Measurements from ENCODE around the gene ENOPH1.

Gene ENOPH1

DNA sequence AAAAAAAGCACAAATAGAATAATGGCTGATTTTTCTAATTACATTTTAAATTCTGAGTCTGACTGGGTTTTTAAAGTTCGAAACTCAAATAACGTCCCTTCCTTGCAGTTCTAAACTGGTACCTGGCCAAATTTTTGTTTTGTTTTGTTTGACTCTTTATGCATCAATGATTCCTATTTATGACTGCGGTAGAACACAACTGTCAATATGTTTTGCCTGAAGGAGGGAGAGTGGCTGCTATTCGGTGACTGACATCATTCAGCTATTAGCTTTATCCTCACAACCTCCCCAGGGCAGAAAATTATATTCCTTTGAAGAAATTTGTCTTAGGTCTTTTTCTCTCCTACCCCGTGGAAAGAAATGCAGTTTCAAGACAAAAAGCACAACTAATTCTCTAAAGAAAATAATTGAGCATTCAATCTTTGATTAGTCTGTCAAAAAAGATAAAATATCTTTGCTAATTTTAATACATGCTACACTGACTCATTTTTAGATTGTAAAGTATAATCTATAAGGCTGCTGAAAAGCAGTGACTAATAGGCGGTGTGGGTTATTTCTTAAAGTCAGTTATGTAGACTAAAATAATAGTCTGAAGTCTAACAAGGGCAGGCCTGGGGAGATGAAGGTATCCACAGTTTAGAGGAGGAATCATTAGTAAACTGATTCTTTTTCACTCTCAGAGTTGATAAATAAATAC, 69.5 kb downstream of the ENOPH1 start:
- DNase-seq (ENCODE audit: extremely low read depth, low read depth): no peak
- TF ChIP-seq CTCF (IDR thresholded peaks at IDR 0.05; ENCODE audit: low read depth, low read length): no peak

DNA sequence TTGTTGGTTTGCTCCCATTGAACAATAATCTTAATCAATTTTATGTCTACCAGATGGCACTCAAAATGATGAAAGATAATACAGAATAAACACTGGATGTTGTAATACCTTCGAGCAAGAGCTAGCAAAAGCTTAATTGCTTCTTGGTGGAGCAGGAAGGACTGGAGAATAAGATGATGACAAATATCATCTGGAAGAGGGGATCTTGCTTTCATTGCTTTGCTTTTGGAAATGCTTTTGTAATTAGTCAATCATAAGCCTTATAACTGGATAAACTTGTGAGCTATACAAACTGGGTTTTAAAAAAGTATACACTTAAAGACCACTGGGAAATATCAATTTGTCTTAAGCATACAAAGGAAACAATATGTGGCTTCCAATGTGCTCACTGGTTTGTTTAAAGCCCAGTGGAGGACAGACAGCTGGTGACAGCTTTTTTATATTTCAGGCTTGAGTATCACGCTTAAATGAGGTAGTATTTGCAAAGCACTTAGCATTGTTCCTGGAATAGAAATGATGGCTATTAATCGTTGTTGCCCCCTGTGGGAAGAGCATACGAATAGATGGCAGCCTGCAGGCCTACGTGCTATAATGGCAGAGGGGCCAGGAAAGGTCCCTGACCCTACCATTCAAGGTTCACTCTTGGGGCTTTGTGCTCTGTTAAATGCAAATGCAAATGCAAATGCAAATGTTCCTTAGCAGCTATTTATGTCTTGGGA, 70.2 kb downstream of the ENOPH1 start:
- no peak for TF ChIP-seq CTCF (IDR thresholded peaks at IDR 0.05; ENCODE audit: low read depth, low read length)
- peak; percentile 49 for DNase-seq (ENCODE audit: extremely low read depth, low read depth)

- no peak for DNase-seq (ENCODE audit: extremely low read depth, low read depth)
- no peak for TF ChIP-seq CTCF (IDR thresholded peaks at IDR 0.05; ENCODE audit: low read depth, low read length)
Measured at GRCh38 chr4:82501154-82501442, 70.7 kb downstream of the ENOPH1 start.

DNA sequence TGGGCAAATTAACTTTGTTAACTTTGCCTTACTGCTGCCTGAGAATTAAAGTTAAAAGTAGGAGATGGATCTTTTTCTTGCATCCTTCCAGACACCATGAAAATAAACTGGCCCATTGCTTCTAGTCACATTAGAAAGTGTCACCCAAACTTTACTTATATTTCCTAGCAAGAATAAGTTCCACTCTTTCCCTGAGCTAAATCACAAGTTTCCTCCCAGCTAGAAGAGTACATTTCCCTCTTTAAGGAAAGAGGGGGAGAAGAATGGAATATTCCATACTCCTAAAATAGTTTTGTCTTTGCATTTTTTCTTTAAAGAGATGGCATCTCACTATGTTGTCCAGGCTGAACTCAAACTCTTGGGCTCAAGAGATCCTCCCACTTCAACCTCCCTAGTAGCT, 77.6 kb downstream of the ENOPH1 start:
- TF ChIP-seq CTCF (IDR thresholded peaks at IDR 0.05; ENCODE audit: low read depth, low read length): no peak
- DNase-seq (ENCODE audit: extremely low read depth, low read depth): no peak

DNA sequence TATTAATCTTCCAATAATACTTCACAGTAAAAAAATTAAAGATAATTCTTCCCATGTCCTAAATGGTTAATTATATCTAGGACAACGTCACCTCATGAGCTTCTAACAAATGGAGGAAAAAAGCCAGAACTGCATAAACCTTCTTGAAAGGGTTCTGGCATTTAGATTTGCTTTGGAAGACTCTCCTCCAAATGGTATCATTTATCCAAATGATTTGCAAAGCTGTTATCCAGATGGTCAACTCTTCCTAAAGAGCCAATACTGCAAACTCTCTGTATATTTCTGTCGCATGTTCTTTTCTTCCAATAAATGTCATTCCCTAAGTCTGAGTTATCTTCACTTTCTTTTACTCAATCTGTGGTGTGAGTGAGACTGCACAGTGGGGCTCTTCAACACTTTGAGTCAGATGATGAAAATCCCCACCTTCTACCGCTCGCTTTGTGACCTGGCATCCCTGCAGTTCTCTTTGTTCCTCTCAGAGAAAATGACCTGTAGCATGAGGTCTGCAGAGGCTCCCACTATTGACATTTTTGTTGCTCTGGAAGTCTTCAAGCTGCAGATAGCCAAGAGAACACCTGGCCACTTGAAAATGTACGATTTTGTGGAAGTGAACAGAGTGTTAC, 78.5 kb downstream of the ENOPH1 start:
- no peak for TF ChIP-seq CTCF (IDR thresholded peaks at IDR 0.05; ENCODE audit: low read depth, low read length)
- DNase-seq (ENCODE audit: extremely low read depth, low read depth): no peak

DNA sequence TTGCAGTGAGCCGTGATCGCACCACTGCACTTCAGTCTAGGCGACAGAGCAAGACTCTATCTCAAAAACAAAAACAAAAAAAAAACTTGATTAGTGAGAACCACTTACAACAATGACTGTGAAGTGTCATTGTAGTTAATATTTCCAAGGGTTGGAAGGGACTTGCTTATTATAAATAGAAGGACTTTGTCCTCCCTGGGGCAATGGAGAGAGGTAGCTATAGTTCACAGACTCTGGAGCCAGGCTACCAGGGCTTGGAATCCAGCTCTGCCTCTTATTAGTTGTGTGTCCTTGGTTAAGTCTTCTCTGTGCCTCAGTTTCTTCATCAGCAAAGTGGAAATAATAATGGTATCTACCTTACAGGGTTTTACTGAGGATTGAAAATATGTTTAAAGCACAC, 79.8 kb downstream of the ENOPH1 start:
- TF ChIP-seq CTCF (IDR thresholded peaks at IDR 0.05; ENCODE audit: low read depth, low read length): no peak
- DNase-seq (ENCODE audit: extremely low read depth, low read depth): no peak

All from AG09319 (cell line).